NCI-H128 (cell line): ENCODE results near the gene HPSE2.
"Not testable (repeated sequence)": the region's sequence is repeated elsewhere in the genome, so short reads cannot be mapped to it uniquely, and the experiment has no call there.

Source experiments
- DNase-seq: peaks from one replicate; lab custom pipeline; 2025; ENCODE audit not compliant: unreplicated experiment; lab: John Stamatoyannopoulos, UW

The HPSE2 gene

GRCh38 chr10:98577168-98577567 is 658.5 kb downstream of the HPSE2 start:
- no peak for DNase-seq

GRCh38 chr10:98576096-98576495 is 659.6 kb downstream of the HPSE2 start:
- no peak for DNase-seq

DNA sequence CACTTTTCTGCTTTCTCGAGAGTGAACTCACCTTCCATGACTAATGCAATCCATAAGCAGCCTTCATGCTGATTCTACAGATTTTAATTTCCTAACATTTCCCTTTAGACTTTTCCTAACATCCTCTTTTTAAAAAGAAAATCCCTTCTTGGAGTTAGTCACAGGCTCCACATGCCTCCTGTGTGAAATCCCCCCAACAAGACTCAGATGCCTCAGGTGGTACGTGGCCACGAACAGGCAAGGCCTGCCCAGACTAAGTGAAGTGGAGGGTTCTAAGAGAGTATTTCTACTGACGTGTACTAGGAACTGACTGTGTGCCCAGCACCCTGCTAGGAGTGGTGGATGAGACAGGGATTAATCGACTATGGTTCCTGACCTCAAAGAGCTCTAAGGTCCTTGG is 663.1 kb downstream of the HPSE2 start:
- no peak for DNase-seq

- no peak for DNase-seq
These were observed 664.8 kb downstream of the HPSE2 start for GRCh38 chr10:98570834-98571233.

- DNase-seq, result no peak
These were observed 665.8 kb downstream of the HPSE2 start for GRCh38 chr10:98569853-98570252.

DNA sequence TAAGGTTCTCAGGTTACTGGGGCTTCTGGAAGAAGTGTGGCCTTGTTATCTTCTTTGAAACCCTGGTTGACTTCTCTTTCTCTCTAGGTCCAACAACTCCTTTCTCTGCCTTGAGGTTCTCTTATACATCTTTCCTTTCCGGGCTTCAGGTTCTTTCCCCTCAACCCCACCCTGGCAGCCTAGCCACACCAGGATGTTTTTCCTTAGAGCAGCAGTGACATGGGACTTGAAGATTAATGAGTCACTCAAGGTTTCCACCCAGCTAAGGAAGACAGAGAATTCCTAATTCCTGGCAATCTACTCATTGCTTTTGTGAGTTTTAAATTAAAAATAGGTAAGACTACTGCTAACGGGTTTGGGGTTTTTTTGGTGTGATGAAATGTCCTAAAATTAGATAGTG is 667.1 kb downstream of the HPSE2 start:
- no peak for DNase-seq

DNA sequence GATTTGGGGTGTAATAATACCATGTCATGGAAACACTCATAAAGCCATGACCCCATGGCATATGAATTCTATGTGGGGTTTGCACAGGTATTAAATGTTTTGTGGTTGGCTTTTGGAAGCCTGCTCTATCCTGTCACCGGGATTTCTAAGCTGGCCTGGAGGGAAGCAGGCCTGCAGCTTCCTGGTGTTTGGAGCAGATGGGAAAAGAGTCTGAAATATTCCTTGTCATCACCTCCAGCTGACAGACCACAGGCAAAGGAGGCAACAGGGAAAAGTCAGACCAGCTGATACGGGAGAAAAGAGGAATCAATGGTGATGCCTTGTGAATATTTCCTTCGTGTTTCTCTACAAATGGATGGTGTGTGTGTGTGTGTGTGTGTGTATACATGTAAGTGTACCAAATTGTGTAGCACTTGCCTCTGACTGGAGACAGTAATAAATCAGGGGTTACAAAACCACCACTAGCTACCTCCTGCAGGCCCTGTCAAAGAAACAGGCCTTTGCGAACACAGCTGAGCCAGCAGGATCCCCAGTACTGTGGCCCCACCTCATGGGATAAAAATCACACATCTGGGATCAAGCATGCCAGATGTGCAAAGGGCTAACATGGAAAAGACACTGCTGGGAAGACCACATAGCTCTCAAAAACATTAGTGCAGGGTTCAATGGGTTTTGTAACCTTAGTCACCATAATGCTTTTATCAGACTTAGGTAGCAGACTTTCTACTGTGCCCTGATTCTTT is 668.1 kb downstream of the HPSE2 start:
- no peak for DNase-seq

DNA sequence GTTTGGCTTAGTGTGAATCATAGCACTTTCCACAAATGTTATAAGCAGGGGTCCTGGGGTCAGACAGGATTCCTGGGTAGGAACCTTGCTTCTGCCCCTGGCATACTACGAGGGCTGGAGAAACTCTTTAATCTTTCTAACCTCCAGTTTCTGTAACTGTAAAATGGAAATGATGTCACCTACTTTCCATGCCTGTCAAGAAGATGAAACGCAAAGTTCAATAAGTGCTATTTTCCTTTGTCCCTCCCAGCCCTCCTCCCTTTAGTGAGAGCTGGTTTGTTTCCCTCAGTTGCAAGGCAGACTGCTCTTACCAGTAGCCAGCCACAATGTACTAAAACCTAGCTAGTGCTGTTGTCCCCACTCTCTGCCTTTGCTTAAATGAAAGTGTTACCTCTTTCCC is 671.8 kb downstream of the HPSE2 start:
- no peak for DNase-seq

DNA sequence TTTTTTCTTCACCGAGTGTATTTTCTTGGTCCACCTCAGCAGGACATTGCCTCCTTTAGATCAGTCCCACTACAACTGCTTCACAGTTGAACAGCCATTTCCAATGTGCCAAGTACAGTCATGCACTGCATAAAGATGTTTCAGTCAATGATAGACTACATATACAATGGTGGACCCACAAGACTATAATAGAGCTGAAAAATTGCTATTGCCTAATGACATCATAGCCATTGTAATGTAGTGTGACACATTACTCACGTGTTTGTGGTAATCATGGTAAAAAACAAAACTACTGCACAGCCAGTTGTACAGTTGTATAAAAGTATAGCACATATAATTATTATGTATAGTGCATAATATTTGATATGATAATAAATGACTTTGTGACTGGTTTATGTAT is 675.1 kb downstream of the HPSE2 start:
- DNase-seq, result no peak

DNA sequence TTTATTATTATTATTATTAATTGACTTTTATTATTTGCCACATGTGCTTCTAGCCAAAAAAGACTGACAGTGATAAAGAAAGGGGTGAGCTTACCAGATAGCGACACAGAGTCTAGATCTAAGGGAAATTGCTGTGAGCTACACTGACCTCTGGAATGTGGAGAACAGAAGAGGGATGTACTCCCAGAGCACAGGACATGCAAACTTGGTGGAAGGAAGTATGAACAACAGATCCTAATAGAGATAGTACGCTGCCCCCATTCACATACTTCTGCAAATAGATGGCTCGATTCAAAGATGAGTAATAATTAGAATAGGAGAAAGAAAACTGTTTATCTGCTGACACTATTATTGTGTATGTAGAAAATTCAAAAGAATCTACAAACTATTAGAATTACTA is 679.6 kb downstream of the HPSE2 start:
- no peak for DNase-seq

DNA sequence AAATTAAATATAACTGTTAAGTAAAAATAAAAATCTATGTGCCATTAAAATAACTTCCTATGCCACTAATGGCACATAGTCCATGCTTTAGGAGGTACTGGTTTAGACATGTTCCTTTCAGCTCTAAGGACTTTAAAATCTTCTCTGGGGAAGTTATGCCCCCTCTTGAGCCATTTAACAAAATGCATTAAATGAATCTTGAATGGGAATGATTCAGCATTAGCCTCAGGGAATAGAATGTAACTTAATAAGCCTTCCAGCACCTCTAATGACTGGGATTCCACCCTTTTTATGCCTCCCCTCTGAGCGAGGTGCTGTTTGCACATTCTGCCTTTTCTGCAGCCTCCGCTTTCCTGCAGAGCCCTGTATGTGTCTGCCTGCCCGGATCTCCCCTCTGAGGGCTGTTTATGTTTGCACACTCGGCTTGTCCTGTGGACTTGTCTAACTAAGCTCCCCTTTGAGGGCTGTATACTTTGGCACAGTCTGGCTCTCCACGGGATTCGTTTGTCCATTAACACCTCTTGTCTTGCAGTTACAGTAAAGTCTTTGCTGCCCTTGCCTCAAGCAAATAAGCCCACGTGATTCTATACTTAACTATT is 680.5 kb downstream of the HPSE2 start:
- DNase-seq, result peak; percentile 59

GRCh38 chr10:98541561-98541960 is 694.1 kb downstream of the HPSE2 start:
- DNase-seq, result not testable (repeated sequence)

- DNase-seq, result no peak
These were observed 696.1 kb downstream of the HPSE2 start for GRCh38 chr10:98539578-98539977.

- DNase-seq, result no peak
These were observed 697.2 kb downstream of the HPSE2 start for GRCh38 chr10:98538472-98538871.

DNA sequence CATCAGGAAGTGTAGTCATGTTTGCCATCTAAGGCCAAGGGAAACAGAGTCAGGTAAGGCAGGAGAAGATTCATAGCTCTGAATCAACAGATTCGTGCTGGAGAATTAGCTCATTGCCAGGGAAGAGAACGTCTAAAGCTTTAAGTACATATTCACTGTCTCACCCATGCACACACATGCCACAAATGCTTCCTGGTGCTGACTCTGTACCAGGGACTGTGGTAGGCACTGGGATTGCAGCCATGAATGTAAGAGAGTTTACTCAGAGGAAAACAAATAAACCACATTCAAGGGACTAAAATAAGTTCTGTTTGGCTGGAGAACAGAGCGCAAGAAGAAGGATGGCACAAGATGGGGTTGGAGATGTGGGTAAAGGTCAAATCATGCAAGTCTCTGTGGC is 699.1 kb downstream of the HPSE2 start:
- no peak for DNase-seq

GRCh38 chr10:98533746-98534445 is 701.8 kb downstream of the HPSE2 start:
- DNase-seq, result no peak

GRCh38 chr10:98533241-98533640 is 702.4 kb downstream of the HPSE2 start:
- DNase-seq, result no peak

- no peak for DNase-seq
These were observed 706.9 kb downstream of the HPSE2 start for GRCh38 chr10:98528805-98529183.

DNA sequence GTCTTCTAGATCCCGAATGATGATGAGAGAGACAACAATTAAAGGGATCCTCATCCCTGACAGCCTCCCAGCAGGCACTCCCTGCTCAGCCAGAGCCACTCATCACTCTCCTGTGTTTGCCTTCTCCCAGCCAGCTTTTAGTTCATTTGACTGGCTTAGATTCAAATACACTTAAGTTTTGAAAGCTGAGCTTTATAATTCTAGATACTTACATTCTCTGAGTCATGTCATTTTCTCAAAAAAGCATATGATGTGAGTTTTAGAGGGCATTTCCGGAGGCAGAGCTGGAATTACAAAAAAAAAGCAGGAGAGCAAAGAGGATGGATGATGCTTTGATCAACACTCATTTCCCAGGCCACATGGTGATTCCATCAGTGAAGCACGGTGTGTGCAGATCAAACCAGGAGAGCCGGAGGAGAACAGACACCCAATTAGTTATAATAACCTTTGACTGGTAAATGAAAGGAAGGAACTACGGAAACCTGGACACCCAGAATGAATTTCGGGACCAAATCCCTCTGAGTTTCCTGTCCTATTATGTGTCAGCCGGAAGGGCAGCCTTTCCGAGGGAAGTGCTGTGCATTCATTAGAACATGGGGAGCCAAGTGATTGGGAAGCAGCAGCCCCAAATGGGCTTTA is 707.4 kb downstream of the HPSE2 start:
- DNase-seq, result no peak

DNA sequence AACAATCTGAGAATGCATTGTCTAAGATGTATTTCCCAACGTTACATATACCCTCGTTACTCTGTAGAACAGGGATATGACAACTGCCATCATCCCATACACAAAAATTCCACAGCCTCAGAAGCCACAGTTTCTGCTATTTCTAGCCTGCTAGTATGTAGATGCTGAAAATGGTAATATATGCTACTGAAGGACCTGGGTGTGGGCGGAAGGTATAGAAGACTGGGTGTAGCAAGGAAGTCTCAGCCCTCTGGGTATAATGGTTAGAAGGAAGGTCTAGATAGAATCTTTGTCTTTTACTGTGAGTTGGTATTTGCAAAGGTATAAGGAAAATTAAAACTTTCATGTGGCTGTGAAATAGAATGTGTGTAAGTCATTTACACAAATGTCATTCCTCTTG is 709.7 kb downstream of the HPSE2 start:
- DNase-seq, result no peak

- DNase-seq, result no peak
These were observed 711.5 kb downstream of the HPSE2 start for GRCh38 chr10:98524124-98524523.

- DNase-seq, result no peak
These were observed 715.8 kb downstream of the HPSE2 start for GRCh38 chr10:98519841-98520240.
